A673 (cell line): Measurements from ENCODE around the gene CCDC198. TPM values are rescaled to one million over a fixed set of nuclear protein-coding genes. Genes with fewer than 3 reads are reported as not detected.

Experiments
- BruUV-seq: library from RNA; stranded (reverse); fragments of 400-500 nt; replicated peaks from 2 replicates; lab custom pipeline; 2021; lab: Mats Ljungman, UMichigan
- CTCF ChIA-PET: fragments of 300-600 bp; sonication (Branson Sonifier 250); formaldehyde crosslinking; loops from one replicate; lab custom pipeline; 2022; ENCODE audit warnings: antibody characterized with exemption; lab: Charles Lee
- POLR2A ChIA-PET: fragments of 300-600 bp; sonication (Branson Sonifier 250); formaldehyde crosslinking; loops from one replicate; lab custom pipeline; 2022; ENCODE audit warnings: antibody characterized with exemption; ENCODE audit not compliant: low non-redundant PET; lab: Charles Lee
- DNase-seq: peaks from one replicate; pipeline ENCODE4 v3.0.0-alpha.2; 2015; ENCODE audit warnings: low spot score
- H3K27ac ChIP-seq: fragments of 200-600 bp; sonication (generic); 2 replicates; pipeline ENCODE4 v1.5.1; 2016; ENCODE audit warnings: mixed run types, low read depth, mild to moderate bottlenecking, mixed read lengths, antibody characterized with exemption, low read length; ENCODE audit not compliant: poor library complexity, severe bottlenecking
- H3K27me3 ChIP-seq: fragments of 200-600 bp; sonication (generic); replicated peaks from 2 replicates; pipeline ENCODE4 v1.6.1; 2017; ENCODE audit warnings: mixed run types, low read depth, mild to moderate bottlenecking, mixed read lengths, antibody characterized with exemption, low read length; ENCODE audit not compliant: insufficient read depth, poor library complexity
- H3K36me3 ChIP-seq: fragments of 200-600 bp; sonication (generic); 2 replicates; pipeline ENCODE4 v1.6.1; 2016; ENCODE audit warnings: mixed run types, mild to moderate bottlenecking, mixed read lengths, antibody characterized with exemption, low read length; ENCODE audit not compliant: insufficient read depth, poor library complexity, severe bottlenecking
- H3K4me1 ChIP-seq: fragments of 200-600 bp; sonication (generic); 2 replicates; pipeline ENCODE4 v1.6.1; 2017; ENCODE audit warnings: mixed run types, mild to moderate bottlenecking, mixed read lengths, antibody characterized with exemption, low read length; ENCODE audit not compliant: insufficient read depth, poor library complexity, severe bottlenecking
- H3K4me3 ChIP-seq: fragments of 200-600 bp; sonication (generic); 2 replicates; pipeline ENCODE4 v1.5.1; 2016; ENCODE audit warnings: low read depth, mixed run types, mild to moderate bottlenecking, mixed read lengths, low read length; ENCODE audit not compliant: poor library complexity, severe bottlenecking
- H3K9me3 ChIP-seq: fragments of 200-600 bp; sonication (generic); 2 replicates; pipeline ENCODE4 v1.6.1; 2016; ENCODE audit warnings: mixed run types, low read depth, mild to moderate bottlenecking, mixed read lengths, antibody characterized with exemption, low read length; ENCODE audit not compliant: poor library complexity, severe bottlenecking
- EZH2 ChIP-seq: fragments of 200-600 bp; sonication (generic); IDR thresholded peaks from 2 replicates; pipeline ENCODE4 v1.6.1; 2017; ENCODE audit warnings: borderline replicate concordance, low read depth, mild to moderate bottlenecking, mixed read lengths, antibody characterized with exemption, low read length; ENCODE audit not compliant: poor library complexity, severe bottlenecking
- intact Hi-C: fragments of 100-400 bp; cut with micrococcal nuclease; formaldehyde crosslinking; loops from one replicate; pipeline ENCODE4 v1.10.0; 2022; ENCODE audit not compliant: unreplicated experiment
- total RNA-seq: library from RNA; stranded (reverse); gene quantifications from 2 replicates; pipeline ENCODE4 v1.2.3, GENCODE V29; 2021
- TF ChIP-seq, protein P1 (sequence below): fragments of 300-800, 200-600 bp; sonication (generic); conservative IDR thresholded peaks from 2 replicates; pipeline ENCODE4 v1.5.1; 2017; ENCODE audit warnings: low read depth, mild to moderate bottlenecking, antibody characterized with exemption, low read length, moderate library complexity, mixed read lengths

Gene CCDC198
- total RNA-seq, 1 experiment from 2014 or later, result not detected

DNA sequence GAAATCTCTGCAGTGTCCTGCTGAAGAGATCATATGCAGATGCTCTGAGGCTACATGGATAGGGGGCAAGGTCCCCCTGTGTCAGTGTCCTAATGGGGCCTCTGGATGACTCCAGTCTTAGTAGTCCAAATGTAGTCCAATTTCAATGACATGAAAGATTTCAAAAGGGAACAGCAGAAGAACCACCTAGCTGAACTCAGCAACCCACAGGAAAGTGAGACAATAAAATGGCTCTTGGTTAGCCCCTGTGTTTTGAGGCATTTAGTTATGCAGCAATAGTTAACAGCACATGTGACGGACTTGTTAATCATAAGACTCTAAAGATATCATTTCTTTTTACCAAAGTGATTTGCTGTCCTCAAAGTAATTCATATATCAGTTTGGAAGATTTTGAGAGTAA is 22.7 kb downstream of the CCDC198 start:
- no peak for TF ChIP-seq EZH2
- TF ChIP-seq, protein P1, sequence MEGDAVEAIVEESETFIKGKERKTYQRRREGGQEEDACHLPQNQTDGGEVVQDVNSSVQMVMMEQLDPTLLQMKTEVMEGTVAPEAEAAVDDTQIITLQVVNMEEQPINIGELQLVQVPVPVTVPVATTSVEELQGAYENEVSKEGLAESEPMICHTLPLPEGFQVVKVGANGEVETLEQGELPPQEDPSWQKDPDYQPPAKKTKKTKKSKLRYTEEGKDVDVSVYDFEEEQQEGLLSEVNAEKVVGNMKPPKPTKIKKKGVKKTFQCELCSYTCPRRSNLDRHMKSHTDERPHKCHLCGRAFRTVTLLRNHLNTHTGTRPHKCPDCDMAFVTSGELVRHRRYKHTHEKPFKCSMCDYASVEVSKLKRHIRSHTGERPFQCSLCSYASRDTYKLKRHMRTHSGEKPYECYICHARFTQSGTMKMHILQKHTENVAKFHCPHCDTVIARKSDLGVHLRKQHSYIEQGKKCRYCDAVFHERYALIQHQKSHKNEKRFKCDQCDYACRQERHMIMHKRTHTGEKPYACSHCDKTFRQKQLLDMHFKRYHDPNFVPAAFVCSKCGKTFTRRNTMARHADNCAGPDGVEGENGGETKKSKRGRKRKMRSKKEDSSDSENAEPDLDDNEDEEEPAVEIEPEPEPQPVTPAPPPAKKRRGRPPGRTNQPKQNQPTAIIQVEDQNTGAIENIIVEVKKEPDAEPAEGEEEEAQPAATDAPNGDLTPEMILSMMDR, result no peak
- CTCF ChIA-PET, result no interaction called here
- BruUV-seq, result no TSS peak
- Histone ChIP-seq H3K9me3 (no peaks in the 10 kb centered on the region), H3K36me3 (no peaks in the 10 kb centered on the region), H3K27me3 (no peaks in the 10 kb centered on the region), H3K4me3 (no peak overlapping the region), H3K4me1 (no peaks in the 10 kb centered on the region), H3K27ac (no peak overlapping the region)
- intact Hi-C loops, result no loop called here
- POLR2A ChIA-PET, result no interaction called here
- no peak for DNase-seq

DNA sequence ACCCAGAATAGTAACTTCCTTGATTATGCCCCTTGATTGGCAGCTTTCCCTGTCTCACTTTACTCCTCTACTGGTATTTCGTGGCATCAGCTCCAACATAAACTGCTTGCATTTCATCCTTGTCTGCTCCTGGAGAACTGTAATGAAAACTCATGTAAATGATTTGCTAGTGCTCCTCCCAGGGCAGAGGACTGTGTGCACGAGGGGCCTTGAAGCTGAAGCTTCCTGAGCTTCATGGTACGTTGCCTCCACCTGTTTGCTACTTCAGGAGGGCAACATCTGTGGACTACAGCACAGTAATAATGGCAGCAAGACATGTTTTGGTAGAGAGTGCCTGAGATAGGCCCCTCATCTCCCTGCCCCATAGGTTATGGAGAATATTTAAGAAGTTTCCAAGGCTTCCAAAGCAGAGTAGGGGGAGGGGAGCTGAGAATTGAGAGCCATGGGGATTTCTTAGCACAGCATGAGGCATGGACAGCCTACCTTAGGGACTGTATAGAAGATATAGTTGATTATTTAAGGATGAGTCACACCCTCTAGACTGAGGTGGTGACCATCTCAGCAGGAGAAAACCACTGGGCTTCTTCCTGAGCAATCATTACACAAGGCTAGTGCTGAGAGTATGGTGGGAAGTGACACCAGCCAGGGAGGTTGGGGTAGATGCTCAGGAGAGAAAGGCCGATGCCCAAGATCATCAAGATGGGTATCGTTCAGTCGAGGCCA is 29.5 kb downstream of the CCDC198 start:
- H3K4me1 ChIP-seq, result no peaks in the 10 kb centered on the region
- no TSS peak for BruUV-seq
- H3K27ac ChIP-seq, result no peak overlapping the region
- TF ChIP-seq, protein P1, result no peak
- no peak for TF ChIP-seq EZH2
- H3K4me3 ChIP-seq, result no peak overlapping the region
- H3K9me3 ChIP-seq, result no peaks in the 10 kb centered on the region
- intact Hi-C loops, result no loop called here
- POLR2A ChIA-PET, result no interaction called here
- CTCF ChIA-PET, result no interaction called here
- DNase-seq, result no peak
- H3K36me3 ChIP-seq, result no peaks in the 10 kb centered on the region
- H3K27me3 ChIP-seq, result no peaks in the 10 kb centered on the region

DNA sequence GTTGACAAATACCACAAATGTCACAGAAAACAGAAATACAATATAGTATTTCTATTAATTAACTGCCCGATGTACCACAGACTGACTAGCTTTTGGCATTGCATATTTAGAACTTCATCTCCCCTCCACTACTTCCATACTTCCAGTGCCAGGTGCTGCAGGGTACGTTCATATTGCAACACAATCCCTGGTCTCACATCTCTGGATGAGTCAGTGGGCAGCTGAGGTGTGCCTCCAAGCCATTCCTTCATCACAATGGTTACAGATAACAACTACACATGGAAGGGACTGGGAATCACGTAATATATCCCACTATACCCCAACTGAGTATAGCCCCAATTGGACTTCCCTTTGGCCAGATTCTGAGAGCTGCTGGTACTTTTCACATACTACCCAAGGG is 31.1 kb downstream of the CCDC198 start:
- BruUV-seq, result no TSS peak
- H3K4me3 ChIP-seq, result no peak overlapping the region
- TF ChIP-seq, protein P1, result no peak
- no peak for TF ChIP-seq EZH2
- no peaks in the 10 kb centered on the region for H3K4me1 ChIP-seq
- ChIA-PET POLR2A (no interaction called here), CTCF (no interaction called here)
- intact Hi-C loops, result no loop called here
- H3K36me3 ChIP-seq, result no peaks in the 10 kb centered on the region
- no peak for DNase-seq
- no peaks in the 10 kb centered on the region for H3K9me3 ChIP-seq
- no peak overlapping the region for H3K27ac ChIP-seq
- H3K27me3 ChIP-seq, result no peaks in the 10 kb centered on the region
